Ovary (tissue), 9 donors: ENCODE data around the gene EEF2KMT. TPM values are rescaled to one million over a fixed set of nuclear protein-coding genes. Genes with fewer than 3 reads are reported as not detected.
"Not testable (repeated sequence)": the region's sequence is repeated elsewhere in the genome, so short reads cannot be mapped to it uniquely, and the experiment has no call there.

Source experiments
- DNase-seq, 5 donors: peaks; one replicate each; pipeline ENCODE4 v3.0.0-alpha.2; 2019 to 2020
- H3K27ac ChIP-seq, 2 donors: fragments of 200-600 bp; one replicate each; pipeline versions ENCODE4 v1.5.1 to v1.8.0; 2019 to 2022
- H3K27me3 ChIP-seq: fragments of 200-600 bp; one replicate; pipeline ENCODE4 v1.8.0; 2022
- H3K36me3 ChIP-seq: fragments of 200-600 bp; sonication (generic); one replicate; pipeline ENCODE4 v1.5.1; 2019
- H3K4me1 ChIP-seq: one replicate; pipeline ENCODE4 v1.8.1; 2013; ENCODE audit warnings: mild to moderate bottlenecking, moderate library complexity; ENCODE audit not compliant: insufficient read depth
- H3K4me3 ChIP-seq: fragments of 200-600 bp; sonication (generic); one replicate; pipeline ENCODE4 v1.5.1; 2017
- H3K9me3 ChIP-seq, 2 donors: fragments of 200-600 bp in 1 of 2; sonication (generic) in 1 of 2; one replicate each; pipeline versions ENCODE4 v1.5.1 to v1.8.1; 2013 to 2019; ENCODE audit warnings: mild to moderate bottlenecking in 1 of 2, moderate library complexity in 1 of 2
- POLR2A ChIP-seq: fragments of 450-650 bp; IDR thresholded peaks from one replicate; pipeline ENCODE4 v1.6.1; 2017; ENCODE audit warnings: antibody characterized with exemption, mild to moderate bottlenecking, moderate library complexity
- WGBS, 3 donors: extraction: QIAGEN DNeasy Blood & Tissue Kit in 1 of 3; methylation state at CpG; one replicate each; pipeline versions ENCODE4 v1.1.5 to v1.1.7; 2013 to 2017; 5-methylcytosine and 5-hydroxymethylcytosine counted together
- intact Hi-C, 4 donors: fragments of 100-400 bp; cut with DNase I; formaldehyde crosslinking; loops; one replicate each; pipeline versions ENCODE4 v1.11.0 to v1.15.1; 2022 to 2023
- polyA plus RNA-seq, 2 donors: library from polyadenylated mRNA; stranded (reverse); fragments of 200-250 nt in 1 of 2; fragments of 350-450 nt in 1 of 2; fragmentation: Illumina TruSeq in 1 of 2; extraction: RNeasy Lipid Tissue Mini Kit (QIAGEN cat#74804) in 1 of 2; gene quantifications; one replicate each; pipeline ENCODE4 v1.2.3, GENCODE V29; 2013 to 2014
- total RNA-seq, 7 donors: library from RNA; depleted of rRNA in 2 of 7; stranded (reverse); fragments of >200 nt in 2 of 7; fragmentation: NEBNext Ultra II Directional in 3 of 7; extraction: Animal tissue kit (Norgen Biotek cat#: 25700) in 3 of 7; gene quantifications; one replicate each; pipeline versions ENCODE4 v1.1.0 to v1.2.4, GENCODE V29; 2016 to 2023
- donor health status: DM: no; HTN: no; CAD: no; lungs with moderate emphysema.
- donor health status: DM: no; HTN: no; CAD: no.
- donor health status: Bipolar disorder and iron deficiency.
- donor health status: DM: yes; HTN: yes; CAD: no.
- donor health status: DM: no; HTN: no; CAD: no.
- donor health status: DM: yes; HTN: yes; CAD: no.

Gene EEF2KMT
- total and polyA plus RNA-seq, 9 donors, result 2.1 to 18.6 (median 9.3) TPM

DNA sequence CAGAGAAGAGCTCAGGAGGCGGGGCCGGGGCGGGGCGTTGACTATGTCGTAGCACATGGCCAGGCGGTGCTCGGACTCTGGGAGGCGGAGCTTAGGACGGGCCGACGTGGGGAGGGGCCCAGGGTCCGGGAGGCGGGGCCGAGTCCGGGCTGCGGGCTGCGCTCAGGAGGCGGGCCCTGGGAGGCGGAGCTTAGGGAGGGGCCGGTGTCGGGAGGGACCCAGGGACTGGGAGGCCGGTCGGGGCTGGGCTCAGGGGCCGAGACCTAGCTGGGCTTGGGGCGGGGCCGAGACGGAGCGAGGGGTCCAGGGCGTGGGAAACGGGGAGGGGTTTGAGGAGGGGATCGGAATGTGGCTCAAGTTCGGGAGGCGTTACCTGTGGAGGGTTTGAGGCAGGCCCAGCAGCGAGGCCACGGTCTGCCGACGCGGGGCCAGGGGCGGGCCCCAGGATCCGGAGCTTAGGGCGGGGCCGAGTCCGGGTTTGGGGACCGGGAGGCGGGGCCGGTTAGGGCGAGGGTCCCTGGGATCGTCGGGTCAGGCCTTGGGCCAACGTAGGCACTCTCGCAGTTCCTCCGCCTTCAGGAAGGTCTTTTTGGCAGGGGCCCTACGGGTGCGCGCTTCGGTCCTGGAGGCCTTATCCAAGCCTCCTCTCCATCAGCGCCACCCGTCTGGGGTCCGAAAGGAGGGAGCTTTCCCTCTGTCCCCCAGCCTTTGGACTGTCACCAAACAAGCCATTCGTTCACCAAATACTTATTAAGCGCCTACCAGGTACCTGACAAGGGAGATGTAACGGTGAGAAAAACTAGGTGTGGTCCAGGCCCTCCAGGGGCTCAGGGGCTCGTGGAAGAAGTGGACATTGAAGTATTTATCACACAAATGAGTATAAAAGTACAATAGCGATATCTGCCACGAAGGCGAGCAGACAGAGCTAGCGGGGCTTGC is 895 bp upstream of the EEF2KMT start:
- peak; percentile 76 to 90 (median 89) for DNase-seq
- H3K36me3 ChIP-seq, H3K4me1 ChIP-seq, H3K27me3 ChIP-seq, intact Hi-C loops, H3K9me3 ChIP-seq: not testable (repeated sequence)
- TF ChIP-seq POLR2A, result peak; percentile 26
- Histone ChIP-seq H3K27ac (peak overlapping the region; percentile 79 to 85), H3K4me3 (peak overlapping the region; percentile 68)
- 1% methylated on average over 33 to 57 of the region's 67 CpGs for WGBS, 3 donors

DNA sequence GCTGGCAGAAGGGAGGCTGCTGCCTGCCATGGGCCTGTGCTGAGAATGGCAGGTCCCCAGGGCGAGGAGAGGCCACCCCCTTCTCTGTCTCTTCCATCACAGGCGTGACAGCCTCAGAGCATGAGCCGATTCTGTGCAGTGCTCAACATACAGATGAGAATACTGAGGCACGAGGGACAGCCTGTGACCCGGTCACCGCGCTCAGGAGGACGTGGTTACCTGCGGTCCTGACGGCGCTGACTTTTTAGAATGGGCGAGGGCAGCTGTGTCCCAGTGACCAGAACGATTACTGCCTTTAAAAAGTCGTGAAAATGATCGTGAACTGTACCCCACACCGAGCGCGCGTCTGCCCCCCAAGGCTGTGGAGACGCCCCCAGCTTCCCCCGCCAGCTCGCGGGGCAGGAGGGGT is 530 bp downstream of the EEF2KMT start:
- H3K36me3 ChIP-seq, H3K9me3 ChIP-seq, H3K4me1 ChIP-seq, H3K27me3 ChIP-seq, intact Hi-C loops: not testable (repeated sequence)
- DNase-seq, result peak in 1 of 5 donors; percentile 42
- peak overlapping the region; percentile 86 for H3K4me3 ChIP-seq
- WGBS, 3 donors, result 1% methylated on average over 15 to 23 of the region's 23 CpGs
- H3K27ac ChIP-seq, result peak overlapping the region; percentile 74 to 79

DNA sequence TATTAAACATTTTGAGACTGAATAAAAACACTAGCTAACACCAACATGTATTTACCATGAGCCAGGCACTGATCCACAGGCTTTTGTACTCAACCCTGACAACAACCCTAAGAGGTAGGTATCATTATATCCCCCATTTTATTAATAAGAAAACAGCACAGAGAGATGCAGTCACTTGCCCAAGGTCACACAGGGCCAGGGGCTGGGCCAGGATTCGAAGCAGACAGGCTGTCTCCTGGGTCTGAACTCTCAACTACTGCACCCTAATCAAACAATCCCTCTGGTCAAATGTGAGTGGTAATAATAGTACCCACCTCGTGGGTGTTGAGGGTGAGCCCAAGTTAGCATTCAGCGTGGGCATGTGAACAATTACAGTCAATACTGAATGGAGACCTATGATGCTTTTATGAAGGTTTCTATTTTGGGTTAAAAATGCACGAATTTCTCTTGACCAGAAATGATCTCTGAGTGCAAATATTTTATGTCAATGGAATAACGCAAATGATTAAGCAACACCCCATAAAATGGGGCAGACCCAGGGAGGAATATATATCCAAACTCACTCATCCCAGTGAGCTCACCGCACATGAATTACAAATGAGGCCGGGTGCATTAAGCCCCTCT is 1.0 kb downstream of the EEF2KMT start:
- 17 to 18% (median 17%) methylated on average over 7 of the region's 7 CpGs for WGBS, 3 donors
- H3K27ac ChIP-seq, intact Hi-C loops: not testable (repeated sequence)

DNA sequence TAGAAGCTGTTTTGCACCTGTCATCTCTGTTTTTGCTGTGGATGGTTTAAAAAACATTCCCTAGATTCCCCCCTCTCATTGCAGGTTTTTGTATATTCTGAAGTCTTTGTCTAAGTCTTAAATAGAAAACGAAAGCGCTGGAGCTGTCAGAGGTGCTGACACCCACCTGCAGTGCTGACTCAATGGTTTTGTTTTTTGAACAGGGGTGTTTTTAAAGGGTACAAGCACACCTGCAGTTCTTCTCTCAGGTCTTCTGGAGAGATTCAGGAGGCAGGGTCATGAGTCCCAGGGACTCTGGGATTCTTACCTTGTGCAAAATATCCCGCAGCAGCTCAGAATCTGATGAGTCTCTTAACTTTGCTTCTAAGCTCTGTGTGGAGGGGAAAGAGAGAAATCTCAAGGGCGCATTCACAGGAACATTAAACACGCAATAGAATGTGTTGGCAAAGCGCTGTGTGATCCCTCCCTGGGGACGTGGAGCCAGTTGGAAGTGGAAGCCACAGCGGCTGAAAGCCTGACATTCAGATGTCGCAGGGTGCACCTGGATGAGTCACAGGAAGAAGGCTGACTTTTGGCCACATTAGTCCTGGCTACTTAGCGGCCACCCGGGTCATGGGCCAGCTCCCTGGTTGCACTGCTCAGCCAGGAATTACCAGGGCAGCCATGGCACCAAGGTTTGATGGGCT is 2.3 kb downstream of the EEF2KMT start:
- H3K27me3 ChIP-seq, H3K36me3 ChIP-seq, H3K9me3 ChIP-seq, DNase-seq, H3K4me1 ChIP-seq, H3K27ac ChIP-seq, H3K4me3 ChIP-seq, intact Hi-C loops: not testable (repeated sequence)
- WGBS, 3 donors, result 58 to 70% (median 61%) methylated on average over 11 of the region's 11 CpGs

More for the DNA sequence above, 1.0 kb downstream of the EEF2KMT start:
- not testable (repeated sequence) for H3K36me3 ChIP-seq, H3K27me3 ChIP-seq, H3K4me1 ChIP-seq, DNase-seq, H3K9me3 ChIP-seq
- peak overlapping the region; percentile 86 for H3K4me3 ChIP-seq

DNA sequence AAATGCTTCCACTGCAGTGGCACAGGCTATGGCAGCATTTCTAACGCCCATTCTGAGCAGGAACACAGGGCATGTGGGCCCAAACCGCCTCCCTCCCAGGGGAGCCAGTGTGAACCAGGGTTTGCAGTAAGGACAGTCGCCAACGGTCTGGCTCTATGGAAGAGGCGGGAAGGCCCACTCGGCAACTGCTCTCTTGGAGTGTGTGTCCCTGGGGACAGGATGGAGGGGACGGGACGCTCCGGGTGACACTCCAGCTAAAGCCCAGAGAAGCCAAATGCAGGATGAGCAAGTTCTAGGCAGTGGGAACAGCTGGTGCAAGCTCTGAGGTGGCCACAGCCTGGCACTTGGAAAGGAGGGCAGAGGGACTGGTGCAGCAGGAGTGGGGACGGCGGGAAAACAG is 3.8 kb downstream of the EEF2KMT start:
- H3K27me3 ChIP-seq, H3K4me3 ChIP-seq, intact Hi-C loops, H3K27ac ChIP-seq, H3K9me3 ChIP-seq, DNase-seq, H3K4me1 ChIP-seq, H3K36me3 ChIP-seq: not testable (repeated sequence)
- 71 to 81% (median 78%) methylated on average over 10 to 11 of the region's 11 CpGs for WGBS, 3 donors

DNA sequence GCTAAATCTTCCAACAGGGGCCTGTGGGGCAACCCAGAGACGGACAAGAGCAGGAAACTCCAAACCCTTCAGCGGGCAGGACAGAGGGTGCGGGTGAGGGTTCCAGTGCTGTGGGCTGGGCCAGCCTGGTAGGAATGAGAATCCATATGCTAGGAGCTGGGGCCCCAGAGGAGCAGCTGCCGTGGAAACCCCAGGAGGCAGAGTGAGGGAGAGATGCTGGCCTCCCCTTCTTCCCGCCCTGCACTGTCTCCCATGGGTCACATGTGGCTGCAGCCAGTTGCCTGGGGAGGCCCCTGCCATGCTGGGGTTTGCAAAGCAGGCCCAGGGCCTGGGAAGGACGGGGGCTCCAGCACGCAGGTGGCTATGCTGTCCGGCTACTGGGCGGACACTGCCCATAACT is 4.5 kb downstream of the EEF2KMT start:
- H3K36me3 ChIP-seq, H3K27ac ChIP-seq, H3K9me3 ChIP-seq, H3K4me1 ChIP-seq, H3K27me3 ChIP-seq, DNase-seq, intact Hi-C loops, H3K4me3 ChIP-seq: not testable (repeated sequence)
- 80 to 94% (median 93%) methylated on average over 9 of the region's 9 CpGs for WGBS, 3 donors

DNA sequence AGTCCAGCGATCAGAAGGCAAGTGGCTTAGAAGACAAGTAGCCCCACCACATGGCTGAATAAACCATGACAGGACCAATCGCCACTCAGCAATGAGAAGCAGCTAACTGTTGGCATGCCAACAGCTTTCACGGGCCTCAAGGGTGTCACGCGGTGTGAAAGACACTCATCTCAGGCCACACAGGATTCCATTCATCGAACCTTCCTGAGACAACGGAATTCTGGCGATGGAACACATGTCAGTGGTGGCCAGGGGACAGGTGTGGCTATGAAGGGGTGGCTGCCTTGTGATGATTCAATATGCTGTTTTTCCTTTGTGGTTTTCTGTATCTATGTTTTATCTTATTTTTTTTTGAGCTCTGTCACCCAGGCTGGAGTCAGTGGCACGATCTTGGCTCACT is 7.0 kb downstream of the EEF2KMT start:
- H3K4me1 ChIP-seq, H3K36me3 ChIP-seq, H3K27ac ChIP-seq, H3K9me3 ChIP-seq, intact Hi-C loops, H3K4me3 ChIP-seq, H3K27me3 ChIP-seq, DNase-seq: not testable (repeated sequence)
- WGBS, 3 donors, result 85 to 89% (median 88%) methylated on average over 9 of the region's 9 CpGs

DNA sequence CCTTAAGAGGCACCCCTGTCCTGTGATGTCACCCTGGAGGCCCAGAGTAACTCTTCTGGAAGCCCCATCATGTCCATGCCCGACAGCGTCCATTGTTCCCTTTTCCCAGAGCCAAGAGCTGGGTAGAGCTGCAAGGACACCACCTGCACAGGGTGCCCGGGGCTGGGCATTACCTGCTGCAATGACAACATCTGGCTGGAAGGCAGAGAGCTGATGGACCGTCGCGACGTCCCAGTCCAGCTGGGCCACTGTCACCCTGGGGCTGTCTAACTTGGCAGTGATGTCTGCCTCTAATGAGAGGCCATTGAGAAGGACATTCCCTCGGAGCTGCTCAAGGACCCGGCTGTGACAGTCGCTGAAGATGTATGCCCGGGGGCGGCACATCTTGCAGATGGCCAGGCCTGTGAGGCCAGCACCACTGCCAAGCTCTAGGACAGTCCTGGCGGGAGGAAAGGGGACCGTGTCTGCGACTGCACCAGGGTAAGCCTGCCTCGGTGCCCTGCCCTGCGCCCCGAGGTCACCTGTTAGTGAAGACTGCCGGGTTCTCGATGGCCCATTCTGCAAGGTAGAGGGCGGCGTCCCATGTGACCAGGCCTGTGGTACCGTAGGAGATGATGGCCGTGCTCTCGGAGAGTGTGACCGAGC is 7.6 kb downstream of the EEF2KMT start:
- H3K9me3 ChIP-seq, intact Hi-C loops, H3K27me3 ChIP-seq, H3K4me3 ChIP-seq, H3K4me1 ChIP-seq, DNase-seq, H3K27ac ChIP-seq, H3K36me3 ChIP-seq: not testable (repeated sequence)
- 80 to 88% (median 85%) methylated on average over 26 of the region's 26 CpGs for WGBS, 3 donors

DNA sequence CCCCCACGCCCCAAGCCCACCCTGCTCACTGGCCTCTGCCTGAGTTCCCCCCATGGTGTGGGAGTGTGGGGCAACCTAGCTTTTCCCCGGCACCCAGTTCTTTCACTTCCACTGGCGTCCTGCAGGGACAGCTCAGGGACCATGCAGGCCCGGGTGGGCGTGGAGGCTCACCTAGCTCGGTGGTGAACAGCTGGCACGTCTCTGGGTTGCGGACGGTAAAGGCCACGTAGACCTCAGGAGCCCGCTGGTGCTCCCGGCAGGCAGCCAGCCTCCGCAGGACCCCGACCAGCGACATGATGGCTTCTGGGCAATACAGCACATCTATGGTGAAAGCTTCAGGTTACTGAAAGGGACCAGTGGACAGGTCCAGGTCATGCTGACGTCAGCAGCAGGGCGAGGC is 8.7 kb downstream of the EEF2KMT start:
- H3K9me3 ChIP-seq, intact Hi-C loops, H3K4me3 ChIP-seq, H3K27ac ChIP-seq, H3K4me1 ChIP-seq, H3K27me3 ChIP-seq, H3K36me3 ChIP-seq, DNase-seq: not testable (repeated sequence)
- WGBS, 3 donors, result 82 to 88% (median 88%) methylated on average over 17 of the region's 17 CpGs

DNA sequence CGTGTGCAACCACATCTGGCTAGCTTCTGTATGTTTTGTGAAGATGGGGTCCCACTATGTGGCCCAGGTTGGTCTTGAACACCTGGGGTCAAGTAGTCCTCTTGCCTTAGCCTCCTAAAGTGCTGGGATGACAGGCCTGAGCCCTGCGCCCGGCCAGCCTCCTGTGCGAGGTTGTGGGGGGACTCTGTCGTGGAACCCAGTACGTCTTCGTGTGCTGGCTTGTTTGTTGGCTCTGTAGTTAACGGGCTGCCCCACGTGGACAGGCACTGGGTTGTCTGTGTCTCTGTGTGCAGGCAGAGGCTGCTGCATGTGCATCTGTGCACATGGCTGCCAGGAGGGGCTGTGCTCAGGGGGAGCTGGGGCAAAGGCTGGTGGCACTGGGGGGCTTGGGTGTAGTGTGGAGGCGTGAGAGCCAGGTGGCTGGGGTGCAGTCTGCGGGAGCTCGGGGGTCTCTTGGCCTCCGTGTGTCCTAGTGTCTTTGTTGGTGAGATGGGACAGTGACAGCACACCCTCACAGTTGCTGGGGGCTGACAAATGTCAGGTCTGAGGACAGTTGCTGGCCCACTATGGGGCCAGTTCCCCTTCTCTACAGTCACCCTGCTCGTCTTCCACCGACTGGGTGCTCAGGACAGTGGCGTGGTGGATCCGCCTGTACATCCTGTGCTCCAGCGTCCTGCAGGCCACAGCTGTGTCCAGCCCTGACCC is 9.4 kb downstream of the EEF2KMT start:
- DNase-seq, H3K4me1 ChIP-seq, intact Hi-C loops, H3K27me3 ChIP-seq, H3K36me3 ChIP-seq, H3K9me3 ChIP-seq, H3K27ac ChIP-seq, H3K4me3 ChIP-seq: not testable (repeated sequence)
- whole genome bisulfite sequencing, 3 donors, result 88 to 93% (median 88%) methylated on average over 18 of the region's 18 CpGs

DNA sequence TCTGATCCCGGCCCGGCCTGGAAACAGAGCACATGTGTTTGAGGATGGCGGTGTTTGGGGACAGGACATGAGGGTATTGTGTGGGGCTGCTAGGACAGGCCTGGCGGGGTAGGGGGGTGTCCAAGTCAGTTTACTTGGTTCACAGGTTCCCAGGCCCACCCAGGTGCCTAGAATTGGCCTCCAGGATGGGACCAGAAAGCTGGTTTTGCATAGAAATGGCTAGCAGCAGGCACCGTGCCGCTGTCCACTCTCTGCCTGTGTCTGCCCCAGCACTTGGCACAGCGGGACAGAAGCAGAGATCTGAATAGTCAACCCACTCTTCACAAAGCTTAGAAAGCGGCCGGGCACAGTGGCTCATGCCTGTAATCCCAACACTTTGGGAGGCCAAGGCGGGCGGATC is 11.9 kb downstream of the EEF2KMT start:
- intact Hi-C loops, H3K36me3 ChIP-seq, H3K4me3 ChIP-seq, H3K4me1 ChIP-seq, DNase-seq, H3K9me3 ChIP-seq, H3K27me3 ChIP-seq, H3K27ac ChIP-seq: not testable (repeated sequence)
- WGBS, 3 donors, result 83 to 88% (median 87%) methylated on average over 11 of the region's 11 CpGs
